GM21515 (cell line): ENCODE measurements around the gene DUS4L.

Experiments used
- ATAC-seq: cut with Tn5 transposase; IDR thresholded peaks from one replicate; pipeline ENCODE4 v1.9.1; 2021; ENCODE audit not compliant: unreplicated experiment

The DUS4L gene

DNA sequence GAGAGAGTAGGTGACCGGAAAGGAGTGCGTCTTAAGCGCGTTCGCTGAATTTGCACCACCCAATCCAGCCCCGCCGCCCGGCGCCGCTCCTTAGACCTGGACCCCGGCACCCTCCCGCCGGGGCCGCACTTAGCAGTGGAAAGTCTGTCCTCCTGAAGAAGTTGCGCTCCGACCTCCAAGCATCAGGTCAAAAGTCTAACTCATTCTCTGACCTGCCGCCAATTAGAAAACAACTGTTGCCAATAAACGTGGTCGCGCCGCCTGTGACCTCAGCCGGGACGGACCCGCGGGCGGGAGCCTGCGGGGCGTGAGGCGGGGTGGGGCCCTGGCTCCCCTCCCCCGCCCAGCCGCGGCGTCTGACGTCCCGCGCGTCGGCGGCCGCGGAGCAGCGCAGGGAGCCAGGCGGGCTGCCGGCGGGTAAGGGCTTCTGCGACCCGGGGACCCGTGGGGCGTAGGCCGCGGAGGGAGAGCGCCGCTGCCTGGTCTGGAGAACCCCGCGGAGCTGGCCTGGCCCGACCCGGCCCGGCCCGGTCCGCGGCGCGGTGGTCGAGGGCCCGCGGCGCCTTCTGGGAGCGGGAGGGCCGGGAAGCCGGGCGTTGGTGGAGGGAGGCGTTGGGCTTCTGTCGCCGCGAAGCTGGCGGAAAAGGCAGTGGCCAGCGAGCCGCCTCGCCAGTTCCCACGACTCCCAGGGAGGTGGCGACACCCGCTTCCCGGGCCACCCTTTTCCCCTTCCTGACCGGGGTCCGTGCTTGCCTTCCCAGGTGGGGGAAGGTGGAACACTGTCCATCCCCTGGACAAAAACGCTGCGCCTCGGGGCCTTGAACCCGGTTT is 16.3 kb downstream of the DUS4L start, which contains the start of gene BCAP29:
BCAP29 (plus strand) TSS at position 362 of the 831 bp plus-strand sequence. CDS start 527 bp downstream, outside the sequence.
- ATAC-seq, result peak; percentile 96

DNA sequence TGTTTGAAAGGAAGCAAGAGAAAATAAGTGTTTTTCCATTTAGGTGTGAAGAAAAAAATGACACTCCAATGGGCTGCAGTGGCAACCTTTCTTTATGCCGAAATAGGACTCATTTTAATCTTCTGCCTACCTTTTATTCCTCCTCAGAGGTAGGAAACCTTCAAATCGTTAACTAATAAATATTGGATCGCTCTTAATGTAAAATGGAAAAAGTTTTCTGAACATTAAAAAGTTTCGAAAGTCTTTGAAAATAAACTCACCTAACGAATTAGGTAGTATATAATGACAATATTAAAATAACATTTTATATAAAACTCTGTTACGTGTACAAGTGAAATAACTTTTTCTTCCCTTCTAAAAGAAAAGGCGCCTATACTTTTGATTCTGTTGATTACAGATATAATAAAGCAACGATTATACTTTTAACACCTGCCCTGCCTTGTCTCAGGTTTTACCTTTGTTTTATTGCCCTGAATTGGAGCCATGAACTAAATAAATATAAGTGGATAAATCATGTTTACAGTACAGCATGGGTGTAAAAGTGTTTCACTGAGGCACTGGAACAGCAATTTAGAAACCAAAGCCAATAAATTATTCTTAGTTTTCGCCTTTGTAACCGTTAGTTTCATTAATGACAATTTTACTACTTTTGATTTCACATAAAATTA is 17.1 kb downstream of the DUS4L start:
- ATAC-seq, result no peak

DNA sequence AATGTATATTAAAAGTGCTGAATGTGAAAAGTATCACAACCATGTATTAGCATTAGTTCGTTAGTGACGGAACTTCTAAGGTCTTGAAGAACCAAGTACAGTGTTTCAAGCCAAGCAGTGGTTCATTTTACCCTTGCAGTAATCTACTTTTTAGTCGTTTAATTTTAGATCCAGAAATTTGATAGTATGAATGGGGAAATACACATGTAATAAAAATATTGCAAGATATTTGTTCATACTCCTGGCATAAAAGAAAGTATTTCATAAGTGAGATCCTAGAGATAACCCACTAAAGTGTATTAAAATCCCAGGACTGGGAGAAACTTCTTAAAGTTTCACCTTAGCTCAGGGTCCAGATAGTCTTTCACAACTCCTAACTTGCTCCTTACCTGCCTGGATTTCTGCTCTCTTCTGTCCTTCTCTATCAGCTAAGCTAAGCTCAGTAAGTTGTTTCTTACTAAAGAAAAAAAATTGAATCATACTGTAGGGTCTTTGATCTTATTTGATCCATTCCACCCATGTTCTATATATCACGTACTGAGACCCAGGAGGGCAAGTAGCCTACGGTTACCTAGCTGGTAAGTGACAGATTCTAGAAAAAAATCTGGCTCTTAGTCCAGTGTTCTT is 17.7 kb downstream of the DUS4L start:
- no peak for ATAC-seq

DNA sequence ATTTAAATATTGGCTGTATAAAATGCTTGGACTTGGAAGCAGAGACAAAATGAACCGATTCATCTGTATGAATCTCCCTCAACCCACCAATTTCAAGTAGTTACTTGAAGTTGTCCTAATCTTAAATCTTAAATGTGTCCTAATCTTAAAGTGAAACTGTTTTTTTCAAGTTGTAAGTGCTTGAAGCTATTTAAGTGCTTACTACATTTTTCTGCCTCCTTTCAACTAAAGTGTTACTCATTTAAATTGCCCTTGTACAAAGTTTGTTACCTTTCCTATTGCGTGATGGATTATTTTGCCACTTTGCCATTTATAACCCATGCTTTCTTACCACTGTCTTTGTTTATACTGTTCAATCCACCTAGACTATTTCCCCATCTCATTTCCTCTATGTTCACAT is 19.1 kb downstream of the DUS4L start:
- no peak for ATAC-seq

DNA sequence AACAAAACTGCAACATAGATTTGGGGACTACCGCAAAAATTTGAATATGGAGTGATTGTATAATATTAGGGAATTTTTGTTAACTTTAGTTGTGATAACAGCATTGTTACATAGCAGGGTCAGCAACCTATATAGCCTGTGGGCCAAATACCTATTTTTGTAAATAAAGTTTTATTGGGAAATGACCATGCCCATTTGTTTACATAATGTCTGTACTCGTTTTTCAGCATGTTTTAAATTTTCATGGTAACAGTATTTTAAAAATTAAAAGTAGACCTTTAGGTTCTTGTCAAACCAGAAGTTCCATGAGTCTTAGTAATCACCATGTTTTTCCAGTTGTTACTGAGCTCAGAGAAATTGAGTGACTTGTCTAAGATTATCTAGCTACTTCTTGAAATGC is 20.9 kb downstream of the DUS4L start:
- ATAC-seq, result no peak

DNA sequence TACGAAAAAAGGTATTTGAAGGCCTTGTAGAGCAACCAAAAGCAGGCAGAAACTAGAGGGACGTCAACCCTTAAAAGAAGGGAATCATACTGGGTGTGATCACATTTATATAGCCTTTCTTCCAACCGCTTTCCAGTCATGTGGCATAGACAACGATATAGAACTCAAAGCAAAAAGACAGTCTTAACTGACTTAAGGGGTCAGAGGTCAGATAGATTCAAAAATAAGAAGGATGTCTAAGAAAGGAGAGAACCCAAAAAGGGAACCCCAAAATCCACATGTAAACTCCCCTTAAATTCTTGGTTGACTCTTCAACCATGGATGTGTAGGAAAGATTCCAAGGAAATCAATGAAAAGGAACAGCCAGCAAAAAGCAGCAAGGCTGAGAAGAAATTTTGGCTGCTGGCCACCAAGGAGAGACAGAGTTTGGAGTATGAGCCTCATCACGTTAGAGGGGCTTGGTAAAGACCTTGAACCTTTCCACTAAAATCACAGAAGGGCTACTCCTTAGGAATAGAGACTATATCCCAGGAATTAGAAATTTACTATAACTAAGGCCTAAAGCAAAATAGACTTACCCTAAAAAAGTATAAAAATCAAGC is 24.9 kb downstream of the DUS4L start:
- ATAC-seq, result no peak

DNA sequence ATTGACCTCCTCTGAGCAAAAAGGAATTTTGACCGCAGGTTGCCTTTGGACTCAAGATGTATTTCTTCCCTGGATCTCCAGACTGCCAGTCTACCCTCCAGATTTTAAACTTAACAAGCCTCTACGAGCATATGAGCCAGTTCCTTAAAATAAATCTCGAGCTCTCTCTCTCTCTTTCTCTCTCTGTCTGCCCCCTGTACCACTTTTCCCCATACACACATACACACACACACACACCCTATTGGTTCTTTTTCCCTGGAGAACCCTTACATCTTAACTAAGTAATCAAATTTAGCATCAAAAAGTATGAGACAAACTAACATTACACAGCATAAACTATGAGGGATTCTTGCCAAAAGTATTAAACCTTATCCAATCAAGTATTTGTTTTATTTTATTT is 27.6 kb downstream of the DUS4L start:
- ATAC-seq, result no peak

DNA sequence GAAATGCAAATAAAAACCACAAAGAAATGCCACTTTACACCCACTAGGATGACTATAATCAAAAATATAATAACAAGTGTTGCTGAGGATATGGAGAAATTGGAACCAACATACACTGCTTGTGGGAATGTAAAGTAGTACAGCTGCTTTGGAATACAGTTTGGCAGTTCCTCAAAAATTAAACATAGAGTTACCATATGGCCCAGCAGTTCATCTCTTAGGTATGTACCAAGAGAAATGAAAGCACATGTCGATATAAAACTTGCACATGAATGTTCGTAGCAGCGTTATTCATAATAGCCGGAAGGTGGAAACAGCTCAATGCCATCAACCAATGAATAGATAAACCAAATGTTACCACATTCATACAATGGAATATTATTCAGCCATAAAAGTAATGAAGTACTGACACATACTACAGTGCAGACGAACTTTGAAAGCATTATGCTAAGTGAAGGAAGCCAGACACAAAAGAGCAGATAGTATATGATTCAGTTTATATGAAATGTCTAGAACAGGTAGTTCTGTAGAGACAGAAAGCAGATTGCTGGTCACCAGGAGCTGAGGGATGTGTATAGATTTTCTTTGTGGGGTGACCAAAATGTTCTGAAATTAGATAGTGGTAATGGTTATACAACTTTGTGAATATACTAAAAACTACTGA is 28.7 kb downstream of the DUS4L start:
- no peak for ATAC-seq

DNA sequence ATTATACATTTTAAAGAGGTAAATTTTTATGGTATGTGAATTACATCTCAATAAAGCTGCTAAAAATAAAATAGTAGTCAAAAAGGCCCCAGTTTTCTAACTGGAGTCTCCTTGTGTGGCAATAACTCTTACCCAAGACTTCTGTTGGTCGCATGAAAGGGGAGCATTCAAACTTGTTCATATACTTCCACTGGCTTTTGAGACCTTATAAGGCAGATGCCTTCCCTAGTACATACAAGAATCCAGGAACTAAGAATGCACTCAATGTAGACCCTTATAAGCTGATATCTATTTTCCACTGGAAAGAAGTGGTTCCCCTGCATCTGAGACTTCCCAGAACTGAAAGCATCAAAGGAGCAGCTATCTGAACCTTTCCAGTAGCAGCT is 29.2 kb downstream of the DUS4L start:
- no peak for ATAC-seq

DNA sequence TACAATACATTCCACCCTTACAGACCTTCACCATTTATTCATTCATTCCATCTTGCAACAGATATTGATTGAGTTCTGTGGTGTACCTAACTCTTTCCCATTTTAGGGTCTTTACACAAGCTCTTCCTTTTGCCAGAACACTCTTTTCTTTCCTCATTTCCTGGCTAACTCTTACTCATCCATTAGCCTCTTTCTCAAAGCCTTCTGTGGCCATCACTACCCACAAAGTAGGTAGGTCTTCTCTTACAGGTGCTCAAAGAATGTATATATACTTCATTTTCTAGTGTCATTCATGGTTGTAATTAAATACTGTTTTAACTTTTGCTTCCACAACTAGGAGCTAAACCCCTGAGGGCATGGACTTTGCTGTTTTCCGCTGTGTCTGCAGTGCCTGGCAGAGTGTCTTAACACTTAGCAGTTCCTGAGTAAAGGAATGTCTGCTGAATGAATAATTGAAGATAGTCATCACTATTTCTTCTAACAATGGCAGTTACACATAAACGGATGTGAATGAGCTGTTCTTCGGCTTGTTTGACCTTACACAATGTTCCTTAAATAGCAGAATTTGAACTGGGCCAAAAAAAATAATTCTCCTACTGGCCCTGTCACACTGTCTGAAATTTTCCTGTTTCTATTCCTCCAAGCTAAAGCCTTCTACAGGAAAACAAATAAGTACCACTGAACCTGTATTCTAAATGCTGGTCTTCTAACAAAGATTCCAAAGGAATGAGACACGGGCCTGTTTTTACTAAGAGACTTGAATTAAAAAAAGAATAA is 31.4 kb downstream of the DUS4L start:
- no peak for ATAC-seq

DNA sequence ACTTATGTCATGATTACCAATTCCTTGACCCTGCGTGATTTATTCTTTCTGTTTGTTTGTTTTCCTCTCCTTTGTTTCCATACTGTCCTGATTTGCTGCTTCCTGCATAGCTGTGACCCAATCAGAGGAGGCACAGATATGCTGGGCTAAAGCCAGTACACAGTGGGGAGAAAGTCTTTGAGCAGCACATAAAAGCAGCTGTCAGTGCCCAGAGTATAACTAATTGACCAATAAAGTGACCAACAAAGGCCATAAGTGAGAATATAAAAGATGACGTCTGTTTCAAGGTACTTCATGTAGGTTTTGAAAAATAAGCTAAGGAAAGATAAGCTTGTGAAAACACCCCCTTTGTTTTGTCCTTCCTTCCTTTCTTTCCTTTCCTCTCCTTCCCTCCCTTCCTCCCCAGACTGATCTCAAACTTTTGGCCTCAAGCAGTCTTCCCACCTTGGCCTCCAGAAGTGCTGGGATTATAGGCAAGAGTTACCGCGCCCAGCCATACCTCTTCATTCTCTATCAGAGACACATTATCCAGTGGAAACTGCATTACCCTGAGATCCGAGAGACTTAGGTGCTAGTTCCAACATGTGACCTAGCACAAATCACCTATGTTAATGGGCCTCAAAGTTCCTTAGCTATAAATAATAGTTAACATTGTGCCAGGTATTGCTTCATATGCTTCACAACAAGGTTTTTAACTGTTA is 33.3 kb downstream of the DUS4L start:
- no peak for ATAC-seq

DNA sequence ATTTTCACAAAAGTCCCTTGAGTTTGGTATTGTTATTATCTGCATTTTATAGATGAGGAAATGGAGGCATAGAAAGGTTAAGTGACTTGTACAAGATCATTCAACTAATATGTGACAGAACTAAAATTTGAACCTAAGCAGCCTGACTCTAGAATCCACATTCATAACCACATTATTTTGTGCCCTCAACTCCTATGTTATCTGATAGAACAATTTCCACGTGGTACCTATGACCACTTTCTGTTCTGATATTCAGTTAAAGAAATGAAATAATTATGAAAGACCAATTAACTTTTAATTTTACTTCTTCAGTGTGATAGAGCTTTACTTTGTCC is 33.8 kb downstream of the DUS4L start:
- no peak for ATAC-seq

DNA sequence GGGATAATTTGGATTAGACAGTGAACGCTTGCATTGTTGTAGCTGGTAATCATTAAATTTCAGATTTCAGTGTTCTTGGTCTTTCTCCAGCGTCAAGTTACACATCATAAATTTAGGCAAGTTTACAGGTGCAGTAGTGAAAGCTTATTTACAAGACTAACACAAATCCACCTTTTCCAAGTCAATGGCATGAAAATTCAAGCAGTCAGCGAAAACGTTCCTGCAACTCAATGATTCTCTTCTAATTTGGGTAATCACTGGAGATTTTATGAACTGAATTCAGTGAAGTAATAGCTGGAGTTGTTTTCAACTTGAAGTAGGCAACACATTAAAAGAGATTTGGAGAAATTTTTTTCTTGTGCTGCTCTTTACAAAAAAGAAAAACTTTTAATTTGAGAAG is 34.2 kb downstream of the DUS4L start:
- no peak for ATAC-seq

DNA sequence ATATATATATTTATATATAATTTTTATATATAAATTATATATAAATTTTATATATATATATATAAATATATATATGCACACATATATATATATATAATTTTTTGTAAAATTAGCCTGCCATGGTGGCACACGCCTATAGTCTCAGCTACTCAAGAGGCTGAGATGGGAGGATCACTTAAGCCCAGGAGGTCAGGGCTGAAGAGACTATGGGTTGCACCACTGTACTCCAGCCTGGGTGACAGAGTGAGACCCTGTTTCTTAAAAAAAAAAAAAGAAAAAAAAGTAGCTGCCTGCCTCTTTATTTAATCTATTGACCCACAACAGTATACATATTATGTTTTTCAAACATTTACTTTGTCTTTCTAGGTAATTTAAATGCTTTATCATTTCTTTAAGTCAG is 35.5 kb downstream of the DUS4L start:
- ATAC-seq, result no peak

DNA sequence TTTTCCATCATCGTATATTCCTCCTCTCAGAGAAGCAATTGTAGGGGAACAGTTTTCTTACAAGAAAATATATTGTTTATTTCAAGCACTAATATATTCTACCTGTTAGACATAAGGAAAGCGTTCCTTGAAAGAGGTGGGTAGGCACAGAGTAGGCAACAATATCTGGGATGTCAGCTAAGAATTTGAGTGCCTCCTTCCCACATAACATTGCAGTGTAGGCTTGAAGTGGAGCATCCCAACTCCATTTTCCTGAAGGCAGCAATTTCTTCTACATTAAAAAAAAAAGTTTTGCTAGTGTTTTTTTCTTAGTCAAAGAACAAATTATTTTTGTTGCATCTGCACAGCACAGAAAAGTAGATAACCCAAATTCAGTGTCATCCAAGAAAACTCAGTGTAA is 37.0 kb downstream of the DUS4L start:
- no peak for ATAC-seq

DNA sequence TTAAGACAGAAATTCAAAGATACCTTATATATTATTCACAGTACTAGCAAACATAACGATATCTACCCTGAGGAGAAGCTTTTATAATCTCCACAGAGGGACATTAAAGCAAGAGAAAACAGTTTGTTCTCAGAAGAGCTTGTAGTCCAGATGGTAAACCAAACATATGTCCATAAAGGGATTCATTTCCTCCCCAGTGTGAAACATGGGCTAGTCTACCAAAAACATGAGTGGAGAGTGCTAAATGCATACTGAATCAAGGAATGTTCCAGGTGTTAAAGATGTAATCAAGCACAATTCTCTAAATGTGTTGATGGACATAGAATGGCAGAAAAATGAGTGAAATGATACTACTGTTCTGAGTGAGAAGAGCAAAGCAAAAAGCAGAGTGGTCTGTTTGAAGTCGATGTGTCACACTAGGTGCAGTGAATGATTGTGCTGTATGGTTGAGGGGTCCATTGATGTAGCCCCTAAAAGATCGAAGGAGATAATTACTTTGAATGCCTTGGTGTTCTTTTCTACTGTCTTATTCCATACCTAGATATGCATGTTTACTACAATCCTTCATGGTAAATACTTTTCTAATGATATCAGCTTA is 41.5 kb downstream of the DUS4L start:
- ATAC-seq, result no peak

DNA sequence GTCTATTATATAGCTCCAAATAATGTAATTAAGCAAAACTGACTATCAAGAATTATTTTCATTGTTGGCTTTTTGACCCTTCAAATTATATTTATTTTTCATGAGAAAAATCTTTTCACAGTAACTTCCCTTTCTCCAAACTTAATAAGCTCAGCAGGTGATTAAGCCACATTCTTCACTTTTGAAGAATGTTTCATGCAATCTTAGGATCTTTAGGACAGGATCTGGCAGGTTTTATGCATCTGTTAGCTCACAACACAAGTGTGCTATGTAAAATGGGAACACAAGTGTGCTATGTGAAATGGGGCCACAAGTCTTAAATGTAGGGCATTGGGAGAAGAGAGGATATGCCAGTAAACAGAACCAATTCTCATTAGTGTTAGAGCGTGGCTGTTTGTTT is 42.5 kb downstream of the DUS4L start:
- ATAC-seq, result no peak

DNA sequence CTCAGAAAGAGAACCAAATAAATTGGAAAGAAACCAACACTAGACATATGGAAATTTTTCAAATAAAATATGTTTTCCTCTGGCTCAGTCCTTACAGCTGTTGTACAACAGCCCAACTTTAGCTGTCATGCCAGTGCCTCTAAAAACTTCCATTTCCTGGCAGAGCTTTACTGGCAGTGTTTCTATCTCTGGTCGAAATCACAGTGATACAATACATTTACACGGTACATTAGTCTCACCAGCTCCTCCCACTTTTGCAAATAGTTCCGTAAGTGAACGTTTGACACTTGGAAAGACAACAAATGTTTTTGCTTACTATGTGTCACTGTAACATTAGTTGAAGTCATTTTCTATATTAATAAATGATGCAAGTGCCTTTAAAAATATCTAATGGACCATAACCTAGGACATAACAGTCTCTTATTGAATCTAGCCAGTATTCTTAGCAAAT is 46.1 kb downstream of the DUS4L start:
- no peak for ATAC-seq

DNA sequence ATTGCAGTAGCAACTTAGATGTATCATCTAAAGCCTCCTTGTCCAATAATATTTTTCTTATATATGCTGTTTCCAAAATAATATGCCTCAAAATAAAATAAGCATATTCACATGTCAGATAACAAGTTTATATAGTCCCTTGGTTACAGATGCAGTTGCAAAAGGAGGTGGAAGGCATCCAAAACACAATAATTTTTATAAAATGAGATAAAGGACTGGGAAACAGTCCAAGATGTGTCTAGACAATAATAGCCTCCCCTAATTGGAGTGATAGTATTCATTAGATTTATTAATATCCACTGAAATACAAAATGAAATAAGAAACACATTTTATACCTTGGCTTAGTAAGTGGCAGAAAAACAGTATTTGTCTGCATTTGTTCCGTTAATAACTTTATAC is 46.6 kb downstream of the DUS4L start:
- no peak for ATAC-seq
